K562 (cell line): ENCODE data around the gene PGPEP1. TPM values are rescaled to one million over a fixed set of nuclear protein-coding genes. Genes with fewer than 3 reads are reported as not detected.

Experiments
- ATF7 ChIP-seq: fragments of 450-650 bp; IDR thresholded peaks from 2 replicates; pipeline ENCODE4 v1.7.1; 2014; ENCODE audit warnings: mild to moderate bottlenecking, moderate library complexity
- CBX3 ChIP-seq, 2 experiments: IDR thresholded peaks; 1 replicate in 1 of 2; 2 replicates in 1 of 2; pipeline ENCODE4 v1.6.1; 2012; ENCODE audit warnings: inconsistent platforms in 2 of 2, low read length in 2 of 2, borderline replicate concordance in 1 of 2, control low read depth in 1 of 2
- DMBX1 ChIP-seq: fragments of 250-450 bp; sonication (Bioruptor Pico); IDR thresholded peaks from 2 replicates; pipeline ENCODE4 v1.8.0; 2022; ENCODE audit warnings: inconsistent platforms, mild to moderate bottlenecking, moderate library complexity, borderline replicate concordance
- EGR1 ChIP-seq: fragments of 450-650 bp; conservative IDR thresholded peaks from 2 replicates; pipeline ENCODE4 v1.6.1; 2017; ENCODE audit warnings: mild to moderate bottlenecking
- HINFP ChIP-seq: fragments of 450-650 bp; conservative IDR thresholded peaks from 2 replicates; pipeline ENCODE4 v1.6.1; 2016; ENCODE audit warnings: missing genetic modification characterization, low read depth, mild to moderate bottlenecking, control low read depth, missing compliant biosample characterization
- KLF6 ChIP-seq: fragments of 250-450 bp; sonication (Bioruptor Pico); IDR thresholded peaks from 2 replicates; pipeline ENCODE4 v1.4.0; 2020; ENCODE audit warnings: mild to moderate bottlenecking, moderate library complexity, borderline replicate concordance
- MTA1 ChIP-seq: fragments of 450-650 bp; IDR thresholded peaks from 2 replicates; pipeline ENCODE4 v1.6.1; 2017; ENCODE audit warnings: borderline replicate concordance
- RBBP5 ChIP-seq: fragments of 200-600 bp; sonication (generic); IDR thresholded peaks from 2 replicates; pipeline ENCODE4 v1.6.1; 2012; ENCODE audit warnings: borderline replicate concordance, mild to moderate bottlenecking, low read length, control low read depth, inconsistent platforms; ENCODE audit not compliant: insufficient read depth, poor library complexity, severe bottlenecking
- SIN3B ChIP-seq: fragments of 450-650 bp; IDR thresholded peaks from 2 replicates; pipeline ENCODE4 v1.6.1; 2017; ENCODE audit warnings: low read depth, mild to moderate bottlenecking, moderate library complexity
- SMAD3 ChIP-seq: fragments of 450-650 bp; formaldehyde crosslinking; conservative IDR thresholded peaks from 2 replicates; pipeline ENCODE4 v1.4.0; 2020; ENCODE audit warnings: mild to moderate bottlenecking
- SMAD4 ChIP-seq: fragments of 250-450 bp; sonication (Bioruptor Pico); conservative IDR thresholded peaks from 2 replicates; pipeline ENCODE4 v1.8.0; 2021; ENCODE audit warnings: inconsistent platforms, mild to moderate bottlenecking, moderate library complexity
- SRSF3 ChIP-seq: fragments of 200-400 bp; formaldehyde crosslinking; IDR thresholded peaks from 2 replicates; pipeline ENCODE4 v1.6.1; 2016; ENCODE audit warnings: mild to moderate bottlenecking, low read length, moderate library complexity; ENCODE audit not compliant: insufficient read depth
- TARDBP ChIP-seq: fragments of 450-650 bp; IDR thresholded peaks from 2 replicates; pipeline ENCODE4 v1.6.1; 2016
- TCFL5 ChIP-seq: fragments of 250-450 bp; sonication (Bioruptor Pico); conservative IDR thresholded peaks from 2 replicates; pipeline ENCODE4 v1.6.1; 2021; ENCODE audit warnings: mild to moderate bottlenecking, moderate library complexity, matching md5 sums
- TEAD1 ChIP-seq, 2 experiments: fragments of 450-650 bp in 1 of 2; sonication (generic) in 1 of 2; formaldehyde crosslinking; IDR thresholded peaks; 2 replicates each; pipeline versions ENCODE4 v1.4.0 to v1.8.0; 2020 to 2022; ENCODE audit warnings: mild to moderate bottlenecking in 2 of 2, missing genetic modification reagents in 1 of 2
- XRCC3 ChIP-seq: fragments of 450-650 bp; IDR thresholded peaks from 2 replicates; pipeline ENCODE4 v1.6.1; 2017; ENCODE audit warnings: mild to moderate bottlenecking, moderate library complexity
- ZNF124 ChIP-seq: sonication (generic); formaldehyde crosslinking; IDR thresholded peaks from 2 replicates; pipeline ENCODE4 v1.8.1; 2022; ENCODE audit warnings: missing genetic modification reagents
- ZNF174 ChIP-seq: fragments of 250-450 bp; sonication (Bioruptor Pico); IDR thresholded peaks from 2 replicates; pipeline ENCODE4 v1.4.0; 2020; ENCODE audit warnings: mild to moderate bottlenecking
- ZNF354B ChIP-seq: fragments of 250-450 bp; sonication (Bioruptor Pico); IDR thresholded peaks from 2 replicates; pipeline ENCODE4 v1.4.0; 2020
- ZNF511 ChIP-seq: sonication (generic); formaldehyde crosslinking; IDR thresholded peaks from 2 replicates; pipeline ENCODE4 v1.8.0; 2022; ENCODE audit warnings: mild to moderate bottlenecking, missing genetic modification reagents
- polyA plus RNA-seq, 8 experiments: library from polyadenylated mRNA; depleted of rRNA in 4 of 8; stranded (reverse) in 5 of 8; unstranded in 3 of 8; fragments of >200 nt; fragmentation: Nextera tagmentation in 2 of 8; fragmentation: Illumina TruSeq in 1 of 8; extraction: Ambion mirVana in 2 of 8; extraction: Trizol in 1 of 8; gene quantifications; 2 replicates each; pipeline versions ENCODE4 v1.2.1 to v1.2.3, GENCODE V29; 2011 to 2014; ENCODE audit warnings: inconsistent platforms in 1 of 8, missing spikeins in 1 of 8
- total RNA-seq, 7 experiments: library from RNA; depleted of rRNA in 6 of 7; stranded (reverse); fragments of >200 nt in 6 of 7; fragmentation: Illumina TruSeq in 2 of 7; extraction: Trizol in 2 of 7; gene quantifications; 2 replicates each; pipeline versions ENCODE4 v1.2.1 to v1.2.3, GENCODE V29; 2011 to 2021; ENCODE audit warnings: low replicate concordance in 1 of 7
- TF ChIP-seq, protein P1 (sequence below): fragments of 250-450 bp; sonication (Bioruptor Pico); IDR thresholded peaks from 2 replicates; pipeline ENCODE4 v1.5.0; 2020; ENCODE audit warnings: mild to moderate bottlenecking, borderline replicate concordance
- TF ChIP-seq, protein P2 (sequence below): fragments of 450-650 bp; conservative IDR thresholded peaks from 2 replicates; pipeline ENCODE4 v1.6.1; 2016; ENCODE audit warnings: missing genetic modification characterization, low read depth, mild to moderate bottlenecking, missing compliant biosample characterization, moderate library complexity

Gene PGPEP1
- total and polyA plus RNA-seq, 9 of the 15 experiments (the other 6 are each of a cell fraction or from before 2014, with no cell fraction given), result 10.0 to 69.6 (median 33.5) TPM

DNA sequence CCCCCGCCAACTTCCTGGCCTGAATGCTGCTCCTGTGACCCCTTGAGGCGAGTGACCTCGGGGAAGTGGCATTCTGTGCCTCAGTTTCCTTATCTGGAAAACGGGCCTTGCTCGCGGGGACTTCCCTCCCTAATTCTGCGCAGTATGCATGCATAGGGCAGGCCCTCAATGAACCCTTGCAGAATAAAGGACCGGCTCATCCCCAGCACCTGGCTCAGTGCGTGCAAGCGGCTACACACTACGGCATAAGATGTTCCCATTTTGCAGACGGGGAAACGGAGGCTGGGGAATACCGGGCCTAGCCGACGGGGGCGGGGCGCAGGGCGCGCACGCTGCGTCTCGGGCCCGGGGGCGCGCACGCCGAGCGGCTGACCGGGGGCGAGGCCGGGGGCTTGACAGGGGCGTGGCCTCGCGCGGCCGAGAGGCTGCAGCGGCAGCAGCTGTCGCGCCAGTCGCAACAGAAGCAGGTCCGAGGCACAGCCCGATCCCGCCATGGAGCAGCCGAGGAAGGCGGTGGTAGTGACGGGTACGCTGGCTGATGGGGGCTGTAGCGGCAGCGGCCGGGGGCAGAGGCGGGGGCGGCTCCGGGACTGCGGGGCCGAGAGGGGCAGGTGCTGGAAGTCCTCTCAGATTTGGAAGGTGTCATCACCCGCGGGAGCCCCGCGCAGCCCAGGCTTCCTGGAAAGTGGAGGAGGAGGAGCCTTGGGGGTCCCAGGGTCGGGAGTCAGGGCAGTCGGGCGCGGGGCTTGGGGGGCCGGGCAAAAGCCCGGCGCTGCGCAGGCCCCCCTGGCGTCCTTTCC is at the start of gene PGPEP1 (continued):
- TF ChIP-seq TEAD1 (CRISPR knock-in tag; IDR thresholded peaks at IDR 0.05), result peak in 1 of 2 experiments; percentile 77; a peak in 1 of 4 replicates
- no peak for TF ChIP-seq ZNF174 (CRISPR knock-in tag)
- TF ChIP-seq EGR1, result peak; percentile 80
- TF ChIP-seq SMAD3, result no peak
- TF ChIP-seq HINFP (tag), result no peak
- no peak for TF ChIP-seq TCFL5 (CRISPR knock-in tag)
- TF ChIP-seq DMBX1 (CRISPR knock-in tag), result no peak
- TF ChIP-seq KLF6 (CRISPR knock-in tag), result no peak
- TF ChIP-seq, protein P1, sequence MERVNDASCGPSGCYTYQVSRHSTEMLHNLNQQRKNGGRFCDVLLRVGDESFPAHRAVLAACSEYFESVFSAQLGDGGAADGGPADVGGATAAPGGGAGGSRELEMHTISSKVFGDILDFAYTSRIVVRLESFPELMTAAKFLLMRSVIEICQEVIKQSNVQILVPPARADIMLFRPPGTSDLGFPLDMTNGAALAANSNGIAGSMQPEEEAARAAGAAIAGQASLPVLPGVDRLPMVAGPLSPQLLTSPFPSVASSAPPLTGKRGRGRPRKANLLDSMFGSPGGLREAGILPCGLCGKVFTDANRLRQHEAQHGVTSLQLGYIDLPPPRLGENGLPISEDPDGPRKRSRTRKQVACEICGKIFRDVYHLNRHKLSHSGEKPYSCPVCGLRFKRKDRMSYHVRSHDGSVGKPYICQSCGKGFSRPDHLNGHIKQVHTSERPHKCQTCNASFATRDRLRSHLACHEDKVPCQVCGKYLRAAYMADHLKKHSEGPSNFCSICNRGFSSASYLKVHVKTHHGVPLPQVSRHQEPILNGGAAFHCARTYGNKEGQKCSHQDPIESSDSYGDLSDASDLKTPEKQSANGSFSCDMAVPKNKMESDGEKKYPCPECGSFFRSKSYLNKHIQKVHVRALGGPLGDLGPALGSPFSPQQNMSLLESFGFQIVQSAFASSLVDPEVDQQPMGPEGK (CRISPR knock-in tag), result no peak
- peak; percentile 36; the same call in 1 of the 2 replicates for TF ChIP-seq ATF7
- peak in 1 of 2 experiments; percentile 88; a peak in 2 of 3 replicates for TF ChIP-seq CBX3 (IDR thresholded peaks at IDR 0.05; ENCODE audit: borderline replicate concordance in 1 of 2, low read length in 2 of 2)
- TF ChIP-seq ZNF354B (CRISPR knock-in tag), result no peak
- no peak for TF ChIP-seq SRSF3
- TF ChIP-seq SMAD4, result peak; percentile 57; the same call in 1 of the 2 replicates
- peak; percentile 47 for TF ChIP-seq RBBP5
- TF ChIP-seq, protein P2, sequence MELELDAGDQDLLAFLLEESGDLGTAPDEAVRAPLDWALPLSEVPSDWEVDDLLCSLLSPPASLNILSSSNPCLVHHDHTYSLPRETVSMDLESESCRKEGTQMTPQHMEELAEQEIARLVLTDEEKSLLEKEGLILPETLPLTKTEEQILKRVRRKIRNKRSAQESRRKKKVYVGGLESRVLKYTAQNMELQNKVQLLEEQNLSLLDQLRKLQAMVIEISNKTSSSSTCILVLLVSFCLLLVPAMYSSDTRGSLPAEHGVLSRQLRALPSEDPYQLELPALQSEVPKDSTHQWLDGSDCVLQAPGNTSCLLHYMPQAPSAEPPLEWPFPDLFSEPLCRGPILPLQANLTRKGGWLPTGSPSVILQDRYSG, result no peak
- TF ChIP-seq SIN3B, result peak; percentile 31; the same call in 1 of the 2 replicates
- no peak for TF ChIP-seq XRCC3
- 0 out of 2 replicates have a peak, but pooled peaks have one; percentile 34 for TF ChIP-seq TARDBP
- TF ChIP-seq ZNF511 (CRISPR knock-in tag), result peak; percentile 49; the same call in 1 of the 2 replicates
- 0 out of 2 replicates have a peak, but pooled peaks have one; percentile 43 for TF ChIP-seq MTA1
- no peak for TF ChIP-seq ZNF124 (CRISPR knock-in tag)
